HG03139 (cell line): ENCODE results near the gene CTNNBL1.

Experiments used
- ATAC-seq: cut with Tn5 transposase; IDR thresholded peaks from one replicate; pipeline ENCODE4 v1.9.1; 2021; ENCODE audit not compliant: unreplicated experiment

Gene CTNNBL1

GRCh38 chr20:37875460-37876175 is 181.8 kb downstream of the CTNNBL1 start:
- ATAC-seq, result no peak

- ATAC-seq, result no peak
Observed at GRCh38 chr20:37876863-37877262, 183.0 kb downstream of the CTNNBL1 start.

DNA sequence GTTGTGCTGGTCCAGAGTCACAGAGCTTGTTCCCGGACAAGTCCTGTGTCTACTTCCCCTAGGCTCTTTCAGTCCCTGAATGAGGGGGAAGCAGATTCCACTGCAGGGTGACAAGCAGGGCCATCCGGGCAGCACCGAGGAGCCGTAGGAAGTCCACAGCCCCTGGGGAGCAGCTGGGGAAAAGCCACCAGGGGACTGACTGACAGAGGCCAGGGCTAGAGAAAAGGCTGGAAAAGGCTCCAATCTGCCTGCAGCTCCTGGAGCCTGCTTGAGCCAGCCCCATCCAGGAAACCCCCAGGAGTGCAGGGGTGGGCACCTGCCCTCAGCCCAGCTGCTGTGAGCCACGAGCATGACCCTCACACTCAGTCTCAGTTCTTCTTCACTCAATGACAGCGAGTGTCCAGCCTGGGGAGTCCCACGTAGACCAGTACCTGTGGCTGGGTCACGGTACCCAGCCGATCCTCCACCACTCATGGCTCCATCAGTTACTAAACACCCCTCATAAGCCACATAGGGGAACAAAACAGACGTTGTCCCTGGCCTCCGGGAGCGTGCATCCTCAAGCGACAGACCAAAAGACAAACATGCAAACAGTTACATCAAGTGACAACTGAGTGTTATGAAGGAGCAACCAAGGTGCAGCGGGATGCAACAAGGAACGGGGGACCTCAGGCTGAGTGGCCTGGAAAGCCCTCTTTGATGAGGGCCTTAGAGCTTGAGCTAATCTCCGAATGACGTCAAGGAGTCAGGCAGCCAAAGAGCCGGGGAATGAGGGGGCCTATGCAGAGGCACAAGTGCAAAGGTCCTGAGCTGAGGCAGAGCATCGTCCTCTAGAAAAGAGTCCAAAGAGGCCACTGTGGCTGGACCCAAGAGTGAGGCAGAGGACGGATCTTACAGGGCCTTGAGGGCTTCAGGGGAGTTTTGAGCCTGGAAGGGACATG is 184.3 kb downstream of the CTNNBL1 start:
- no peak for ATAC-seq

- ATAC-seq, result no peak
Observed at GRCh38 chr20:37878835-37879599, 185.2 kb downstream of the CTNNBL1 start.

GRCh38 chr20:37879843-37880242 is 186.0 kb downstream of the CTNNBL1 start:
- ATAC-seq, result no peak

GRCh38 chr20:37880726-37881591 is 187.1 kb downstream of the CTNNBL1 start:
- ATAC-seq, result no peak

GRCh38 chr20:37881601-37882343 is 187.9 kb downstream of the CTNNBL1 start:
- no peak for ATAC-seq

DNA sequence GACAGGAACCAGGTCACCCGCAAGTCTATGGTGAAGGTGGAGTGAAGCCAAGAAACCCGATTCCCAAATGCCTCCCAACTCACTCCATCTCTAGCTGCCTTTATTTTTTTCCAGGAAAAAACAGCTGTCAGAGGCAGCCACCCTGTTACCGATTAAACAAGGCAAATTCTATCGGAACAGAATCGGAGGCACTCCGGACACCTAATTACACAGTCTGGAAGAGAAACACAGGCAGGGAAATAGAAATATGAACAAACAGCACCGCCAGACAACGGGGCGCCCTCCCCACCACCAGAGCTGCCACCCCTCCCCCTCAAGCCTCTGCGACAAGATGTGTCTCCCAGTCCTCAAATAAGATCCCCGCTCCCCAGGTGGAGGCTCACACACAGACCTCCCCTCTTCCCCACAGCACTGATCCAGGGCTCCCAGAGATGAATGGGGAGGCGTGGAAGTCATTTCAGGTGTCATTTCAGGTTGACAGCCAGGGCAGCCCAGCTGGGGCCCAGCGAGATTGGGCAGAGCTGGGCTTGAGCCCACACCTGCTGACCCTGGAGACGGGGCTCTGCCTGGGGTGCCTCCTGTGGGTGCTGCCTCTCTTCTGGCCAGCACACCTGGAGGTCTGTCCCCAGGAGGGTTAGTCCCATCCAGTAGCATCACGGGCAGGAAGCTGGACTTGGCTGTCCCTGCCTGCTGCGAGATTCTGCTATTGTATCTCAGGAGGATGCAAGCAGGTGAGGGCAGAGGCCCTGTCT is 189.3 kb downstream of the CTNNBL1 start:
- ATAC-seq, result no peak

DNA sequence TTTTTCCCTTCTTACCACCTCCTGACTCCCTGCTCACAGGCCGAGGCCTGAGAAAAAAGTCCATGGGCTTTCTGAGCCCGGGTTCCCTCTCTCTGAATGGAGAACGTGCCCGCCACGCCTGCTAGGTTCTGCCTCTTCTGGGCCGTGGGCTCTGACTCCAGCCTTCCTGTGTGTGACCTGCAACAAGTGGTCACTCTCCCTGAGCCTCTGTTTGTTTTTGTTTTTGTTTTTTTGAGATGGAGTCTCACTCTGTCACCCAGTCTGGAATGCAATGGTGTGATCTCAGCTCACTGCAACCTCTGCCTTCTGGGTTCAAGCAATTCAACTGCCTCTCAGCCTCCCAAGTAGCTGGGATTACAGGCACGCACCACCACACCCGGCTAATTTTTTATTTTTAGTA is 191.2 kb downstream of the CTNNBL1 start:
- no peak for ATAC-seq

DNA sequence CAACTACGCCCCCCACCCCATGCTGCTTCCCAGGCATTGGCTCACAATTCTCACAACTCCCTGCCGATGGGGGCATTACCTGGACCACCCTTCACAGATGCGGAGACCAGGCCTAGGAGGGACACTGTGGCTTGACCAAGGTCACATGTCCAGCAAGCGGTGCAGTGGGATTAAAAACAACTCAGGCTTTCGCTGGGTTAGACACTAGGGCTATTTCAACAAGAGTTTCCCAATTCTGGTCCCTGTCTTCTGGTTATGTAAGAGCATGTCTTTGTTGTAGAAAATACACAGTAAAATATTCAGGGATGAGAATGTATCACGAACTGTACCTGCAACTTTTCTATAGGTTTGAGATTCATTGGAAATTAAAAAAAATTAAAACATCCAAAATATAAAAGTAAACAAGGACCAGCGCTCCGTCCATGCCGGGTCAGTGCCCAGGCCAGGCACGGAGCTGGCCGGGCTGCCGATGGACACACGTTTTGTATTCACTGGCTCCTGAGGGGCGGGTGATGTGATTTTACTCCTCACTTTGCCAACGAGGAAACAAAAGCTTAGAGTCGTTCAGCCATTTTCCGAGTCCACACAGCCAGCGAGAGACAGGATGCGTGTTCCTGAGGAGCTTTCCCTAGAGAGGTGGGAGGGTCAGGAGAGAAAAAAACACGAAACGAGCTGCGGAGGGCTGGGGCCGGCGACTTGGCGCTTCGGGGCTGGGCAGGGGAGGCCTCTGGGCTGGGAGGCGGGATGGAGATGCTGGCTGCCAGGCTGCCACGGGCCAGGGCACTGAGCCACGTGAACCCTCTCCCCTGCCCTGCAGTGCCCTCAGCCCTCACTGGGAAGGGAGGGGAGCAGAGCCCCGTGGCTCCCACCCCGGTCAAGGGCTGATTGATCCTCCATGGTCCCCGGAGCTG is 192.0 kb downstream of the CTNNBL1 start:
- ATAC-seq, result no peak

GRCh38 chr20:37886851-37887297 is 193.0 kb downstream of the CTNNBL1 start:
- ATAC-seq, result no peak

GRCh38 chr20:37888641-37889040 is 194.8 kb downstream of the CTNNBL1 start:
- ATAC-seq, result no peak

GRCh38 chr20:37890108-37890507 is 196.3 kb downstream of the CTNNBL1 start:
- no peak for ATAC-seq

DNA sequence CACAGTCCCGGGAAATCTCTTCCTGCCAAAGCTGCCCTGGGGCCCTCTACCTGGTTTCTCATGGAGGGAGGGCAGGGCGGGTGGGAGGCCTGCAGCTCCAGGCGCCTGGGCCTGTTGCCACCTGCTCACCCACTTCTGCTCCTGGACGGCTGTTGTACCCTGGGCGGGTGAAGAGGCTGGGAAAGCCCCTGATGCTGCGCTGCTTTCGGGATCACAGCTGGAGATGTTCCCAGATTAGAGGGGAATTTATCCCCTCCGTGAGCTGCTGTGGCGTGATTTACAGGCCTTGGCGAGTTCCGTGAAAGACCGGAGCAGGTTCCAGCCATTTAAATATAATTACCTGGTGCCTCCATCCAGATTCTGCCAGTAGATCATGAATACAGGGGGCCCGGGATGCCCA is 196.8 kb downstream of the CTNNBL1 start:
- no peak for ATAC-seq

DNA sequence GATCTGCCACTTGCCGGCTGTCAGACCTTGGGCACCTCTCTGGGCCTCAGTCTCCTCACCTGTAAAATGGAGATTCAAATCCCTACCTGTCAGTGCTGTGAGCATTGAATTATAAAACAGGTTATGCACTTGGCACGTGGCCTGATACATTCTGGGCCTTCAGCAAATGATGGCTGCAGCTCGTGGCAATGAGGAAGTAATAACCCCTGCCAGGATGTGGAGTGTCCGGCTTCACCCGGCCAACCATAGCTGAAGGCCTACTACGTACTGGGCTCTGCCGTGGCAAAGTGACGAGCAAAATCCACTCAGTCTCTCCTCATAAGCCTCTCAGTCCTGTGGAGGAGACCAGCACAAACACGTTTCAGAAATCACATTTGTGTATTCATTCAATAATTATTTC is 198.2 kb downstream of the CTNNBL1 start:
- no peak for ATAC-seq

DNA sequence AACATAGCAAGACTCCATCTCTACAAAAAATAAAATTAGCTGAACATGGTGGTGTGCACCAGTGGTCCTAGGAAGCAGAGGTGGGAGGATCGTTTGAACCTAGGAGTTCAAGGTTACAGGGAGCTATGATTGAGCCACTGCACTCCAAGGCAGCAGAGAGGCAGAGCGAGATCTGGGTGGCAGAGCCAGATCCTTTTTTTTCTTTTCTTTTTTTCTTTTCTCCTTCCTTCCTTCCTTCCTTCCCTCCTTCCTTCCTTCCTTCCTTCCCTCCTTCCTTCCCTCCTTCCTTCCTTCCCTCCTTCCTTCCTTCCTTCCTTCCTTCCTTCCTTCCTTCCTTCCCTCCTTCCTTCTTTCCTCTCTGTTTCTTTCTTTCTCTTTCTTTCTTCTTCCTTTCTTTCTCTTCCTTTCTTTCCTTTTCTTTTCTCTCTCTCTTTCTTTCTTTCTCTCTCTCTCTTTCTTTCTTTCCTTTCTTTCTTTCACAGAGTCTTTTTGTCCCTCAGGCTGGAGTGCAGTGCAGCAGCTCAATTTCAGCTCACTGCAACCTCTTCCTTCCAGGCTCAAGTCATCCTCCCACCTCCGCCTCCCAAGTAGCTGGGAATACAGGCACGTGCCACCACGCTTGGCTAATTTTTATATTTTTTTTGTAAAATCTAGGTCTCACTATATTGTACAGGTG is 199.9 kb downstream of the CTNNBL1 start:
- no peak for ATAC-seq

DNA sequence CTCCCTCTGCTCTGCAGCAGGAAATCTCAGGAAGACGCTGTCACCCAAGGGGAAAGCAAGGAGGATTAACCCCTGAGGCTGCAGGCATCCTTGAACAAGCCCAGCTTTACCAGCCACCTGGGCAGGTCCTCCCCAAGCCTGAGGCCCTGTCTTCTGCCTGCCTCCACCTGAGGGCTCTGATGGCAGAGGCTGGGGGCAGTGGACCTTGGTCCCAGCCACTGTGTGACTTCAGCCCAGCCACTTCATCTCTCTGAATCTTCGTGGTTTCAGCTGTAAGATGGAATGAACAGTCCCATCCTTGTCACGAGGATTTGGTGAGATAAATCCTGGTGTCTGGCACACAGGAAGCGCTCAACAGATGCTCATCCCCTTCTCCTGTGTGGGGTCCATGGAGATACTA is 200.6 kb downstream of the CTNNBL1 start:
- no peak for ATAC-seq
